GM21576 (cell line): ENCODE measurements around the gene CTAGE8.
A peak's percentile ranks its signal among the peaks of the same experiment; 100 is the strongest.
"Not testable (repeated sequence)": the region's sequence is repeated elsewhere in the genome, so short reads cannot be mapped to it uniquely, and the experiment has no call there.

Experiments used
- ATAC-seq: cut with Tn5 transposase; IDR thresholded peaks from one replicate; pipeline ENCODE4 v1.9.1; 2021; ENCODE audit warnings: mild to moderate bottlenecking, moderate library complexity; ENCODE audit not compliant: unreplicated experiment

The CTAGE8 gene

GRCh38 chr7:144269188-144269587 lies at the start of gene CTAGE8:
Gene CTAGE8 (minus strand): TSS chr7:144269288. CDS start chr7:144269250, 38 bp downstream.
- ATAC-seq: not testable (repeated sequence)

- ATAC-seq: not testable (repeated sequence)
These were observed 48.4 kb upstream of the CTAGE8 start for GRCh38 chr7:144317537-144317936.

GRCh38 chr7:144311872-144312469 lies 42.9 kb upstream of the CTAGE8 start, which contains the start of gene OR2A1:
Gene OR2A1 (plus strand): TSS chr7:144312419. CDS start chr7:144318125, 5,706 bp downstream.
- ATAC-seq: not testable (repeated sequence)

- not testable (repeated sequence) for ATAC-seq
These were observed 42.1 kb upstream of the CTAGE8 start for GRCh38 chr7:144311218-144311617.

- ATAC-seq: not testable (repeated sequence)
These were observed 40.6 kb upstream of the CTAGE8 start for GRCh38 chr7:144309702-144310101.

GRCh38 chr7:144305156-144305555 lies 36.1 kb upstream of the CTAGE8 start:
- not testable (repeated sequence) for ATAC-seq

- ATAC-seq: not testable (repeated sequence)
These were observed 34.5 kb upstream of the CTAGE8 start for GRCh38 chr7:144303607-144304006.

- ATAC-seq: not testable (repeated sequence)
These were observed 33.7 kb upstream of the CTAGE8 start for GRCh38 chr7:144302578-144303303.

- peak; percentile 60 for ATAC-seq
These were observed 24.9 kb upstream of the CTAGE8 start for GRCh38 chr7:144293794-144294499.

- not testable (repeated sequence) for ATAC-seq
These were observed 23.5 kb upstream of the CTAGE8 start for GRCh38 chr7:144292384-144293161.

- not testable (repeated sequence) for ATAC-seq
These were observed 22.5 kb upstream of the CTAGE8 start for GRCh38 chr7:144291607-144292006.

GRCh38 chr7:144287171-144287784 lies 18.2 kb upstream of the CTAGE8 start:
- not testable (repeated sequence) for ATAC-seq

GRCh38 chr7:144283716-144284115 lies 14.6 kb upstream of the CTAGE8 start:
- ATAC-seq: not testable (repeated sequence)

GRCh38 chr7:144282490-144282889 lies 13.4 kb upstream of the CTAGE8 start:
- ATAC-seq: not testable (repeated sequence)

GRCh38 chr7:144281981-144282380 lies 12.9 kb upstream of the CTAGE8 start:
- not testable (repeated sequence) for ATAC-seq

- ATAC-seq: not testable (repeated sequence)
These were observed 10.9 kb upstream of the CTAGE8 start for GRCh38 chr7:144280010-144280409.

- ATAC-seq: not testable (repeated sequence)
These were observed 6.2 kb upstream of the CTAGE8 start for GRCh38 chr7:144275281-144275680.

GRCh38 chr7:144264692-144265091 lies 4.4 kb downstream of the CTAGE8 start, which contains the start of gene OR2A7:
Gene OR2A7 (minus strand): TSS chr7:144264792. CDS start chr7:144259628, 5,164 bp downstream.
- not testable (repeated sequence) for ATAC-seq

GRCh38 chr7:144262128-144262527 lies 7.0 kb downstream of the CTAGE8 start:
- not testable (repeated sequence) for ATAC-seq

- ATAC-seq: not testable (repeated sequence)
These were observed 10.0 kb downstream of the CTAGE8 start for GRCh38 chr7:144259067-144259466.
